NCI-H510A (cell line): ENCODE measurements around the gene CAMK2B.

Source experiments
- DNase-seq: peaks from one replicate; lab custom pipeline; 2025; lab: John Stamatoyannopoulos, UW

Gene CAMK2B

DNA sequence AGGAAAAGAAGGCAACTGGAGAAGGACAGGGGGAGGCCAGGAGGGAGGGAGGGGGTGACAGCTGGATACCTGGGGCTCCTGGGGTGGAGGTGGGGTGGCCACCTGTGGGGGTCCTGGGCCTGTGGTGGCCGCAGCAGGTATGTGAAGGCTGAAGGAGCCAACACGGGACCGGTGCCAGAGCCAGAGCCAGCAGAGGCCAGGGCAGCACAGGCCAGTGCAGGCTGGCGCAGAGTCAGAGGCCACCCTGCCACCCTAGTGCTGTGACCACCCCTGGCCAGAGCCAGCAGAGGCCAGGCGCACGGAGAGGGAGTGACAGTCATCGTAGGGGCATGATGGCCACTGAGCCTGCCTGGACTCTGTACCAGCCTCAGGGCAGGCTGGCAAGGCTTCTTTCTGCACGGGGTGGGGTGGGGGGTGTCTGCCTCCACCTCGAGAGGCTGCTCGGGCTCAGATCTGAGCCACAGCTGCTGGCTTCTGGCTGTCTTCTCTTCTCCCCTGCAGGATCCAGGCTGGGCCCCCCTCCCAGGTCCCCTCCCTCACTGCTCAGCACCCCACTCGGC is 95.8 kb downstream of the CAMK2B start:
- DNase-seq = no peak

DNA sequence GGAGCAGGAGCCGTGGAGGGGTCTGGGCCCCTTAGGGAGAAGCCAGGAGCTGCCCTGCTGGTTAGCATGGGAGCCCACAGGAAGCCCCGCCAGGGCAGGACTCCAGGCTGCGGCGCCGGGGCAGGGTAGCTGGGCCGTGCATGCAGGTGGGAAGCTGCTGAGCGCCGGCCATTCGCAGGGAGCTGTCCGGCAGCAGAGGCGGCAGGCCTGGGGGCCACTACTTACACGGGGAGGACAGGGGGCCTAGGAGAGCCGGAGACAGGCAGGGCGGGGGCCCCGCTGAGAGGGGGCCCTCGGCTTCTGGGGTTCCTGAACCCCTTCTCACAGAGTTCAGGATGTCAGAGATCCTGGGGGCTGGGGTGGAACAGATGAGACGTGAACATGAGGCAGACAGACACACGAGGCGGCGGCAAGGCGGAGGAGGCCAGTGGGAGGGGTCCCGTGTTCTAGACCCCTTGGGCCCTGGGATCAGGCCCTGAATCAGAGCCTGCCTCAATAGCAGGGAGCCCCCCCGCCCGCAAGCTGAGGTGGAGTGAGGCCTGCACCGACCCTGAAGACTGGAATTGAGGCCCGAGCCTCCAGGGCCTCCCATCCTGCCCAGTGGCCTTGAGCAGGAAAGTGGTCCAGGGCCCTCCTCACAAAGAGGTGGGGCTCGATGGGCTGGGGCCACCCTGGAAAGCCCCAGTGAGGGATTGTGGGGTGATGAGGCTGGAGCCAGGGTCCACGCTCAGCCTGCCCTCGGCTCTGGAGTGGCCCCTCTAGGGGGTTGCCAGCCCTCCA is 96.6 kb downstream of the CAMK2B start:
- no peak for DNase-seq

DNA sequence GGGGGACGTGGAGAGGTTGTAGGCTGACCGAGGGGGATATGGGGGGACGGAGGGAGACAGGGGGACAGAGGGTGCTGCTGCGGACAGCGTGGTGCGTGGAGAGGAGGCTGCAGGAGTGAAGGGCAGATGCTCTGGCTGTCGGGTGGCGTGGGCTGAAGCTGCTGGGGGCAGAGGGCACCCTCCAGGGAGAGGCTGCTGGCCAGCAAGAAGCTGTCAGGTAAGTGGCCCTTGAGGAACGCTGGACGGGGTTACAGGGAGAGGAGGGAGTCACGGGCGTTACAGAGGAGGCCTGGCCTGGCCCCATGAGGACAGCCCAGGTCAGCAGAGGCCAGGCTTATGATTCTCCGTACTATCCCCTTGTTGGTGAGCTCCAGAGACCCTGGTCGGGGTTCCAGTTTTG is 97.5 kb downstream of the CAMK2B start:
- DNase-seq = no peak

DNA sequence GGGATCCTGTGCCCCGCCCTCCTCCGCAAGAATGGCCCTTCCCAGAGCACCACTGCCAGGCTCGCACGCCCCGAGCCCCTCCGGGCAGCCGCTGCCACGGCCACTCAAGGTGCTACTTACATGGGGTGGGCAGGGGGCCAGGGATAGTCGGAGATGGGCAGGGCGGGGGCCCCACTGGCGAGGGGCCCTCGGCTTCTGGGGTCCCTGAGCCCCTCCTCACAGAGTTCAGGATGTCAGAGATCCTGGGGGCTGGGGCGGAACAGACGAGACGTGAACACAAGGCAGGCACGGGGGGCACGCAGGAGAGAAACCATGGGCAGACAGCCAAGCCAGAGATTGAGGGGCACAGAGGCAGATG is 99.0 kb downstream of the CAMK2B start:
- no peak for DNase-seq

DNA sequence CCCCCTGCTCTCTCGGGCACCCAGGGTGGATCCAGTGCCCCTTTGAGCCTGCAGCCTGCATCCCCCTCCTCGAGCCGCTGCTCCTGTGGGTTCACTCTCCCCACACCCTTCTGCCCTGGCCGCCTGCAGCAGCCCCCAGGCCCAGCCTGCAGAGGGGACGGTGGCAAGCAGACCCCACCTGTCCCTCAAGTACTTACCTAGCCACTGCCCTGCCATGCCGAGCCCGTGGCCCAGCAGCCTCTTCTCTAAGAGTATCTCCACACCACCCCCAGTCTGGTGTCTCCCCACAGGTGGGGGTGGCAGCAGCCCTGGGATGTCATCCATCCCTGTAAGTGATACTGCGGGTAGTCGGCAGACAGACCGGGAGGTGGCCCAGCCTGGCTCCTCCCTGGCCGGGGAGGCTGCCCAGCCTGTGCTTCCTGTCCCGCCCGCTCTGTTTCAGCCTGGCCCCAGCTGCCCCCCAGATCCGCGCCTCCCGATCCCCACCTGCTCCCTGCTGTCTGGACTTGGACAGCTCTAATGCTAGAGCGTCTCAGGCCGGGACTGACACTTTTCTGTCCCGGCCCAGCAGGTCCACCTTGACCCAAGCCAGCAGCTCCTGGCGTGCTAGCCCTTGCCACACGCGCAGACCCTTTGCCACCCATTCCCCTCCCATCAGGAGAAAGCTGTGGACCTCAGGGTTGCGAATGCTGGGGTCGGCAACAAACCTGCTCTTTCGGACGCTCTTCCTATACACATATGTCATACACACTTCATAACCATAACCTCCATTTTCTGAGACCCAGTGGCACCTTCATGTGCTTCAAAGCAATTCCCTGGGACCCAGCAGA is 99.6 kb downstream of the CAMK2B start:
- DNase-seq = peak; percentile 61

DNA sequence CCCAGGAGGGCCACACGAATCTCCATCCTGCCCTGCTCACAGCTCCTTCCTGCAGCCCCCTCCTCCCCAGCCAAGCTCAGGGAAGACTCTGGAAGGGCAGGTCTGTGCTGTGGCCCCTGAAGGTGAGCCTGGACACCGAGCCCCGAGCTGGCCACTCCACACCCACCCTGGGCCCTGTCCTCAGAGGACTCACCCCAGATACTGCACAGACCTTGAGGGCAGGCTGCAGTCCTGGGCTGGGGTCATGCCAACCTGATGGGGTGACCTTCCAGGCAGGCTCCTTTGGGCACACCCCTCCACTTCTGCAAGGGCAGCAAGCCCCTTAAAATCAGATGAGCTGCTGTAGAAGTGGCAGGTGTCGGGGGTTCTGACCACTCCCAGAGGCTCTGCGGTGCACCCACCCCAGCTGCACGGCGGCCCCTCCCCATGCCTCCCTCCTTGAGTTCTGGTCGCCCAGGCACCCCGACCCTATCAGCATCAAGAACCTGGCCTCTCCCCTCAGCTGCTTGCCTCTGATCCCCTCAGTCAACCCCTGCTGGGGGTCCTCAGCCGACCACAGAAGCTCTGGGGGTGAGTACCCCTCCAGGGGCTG is 100.3 kb downstream of the CAMK2B start:
- DNase-seq = no peak

DNA sequence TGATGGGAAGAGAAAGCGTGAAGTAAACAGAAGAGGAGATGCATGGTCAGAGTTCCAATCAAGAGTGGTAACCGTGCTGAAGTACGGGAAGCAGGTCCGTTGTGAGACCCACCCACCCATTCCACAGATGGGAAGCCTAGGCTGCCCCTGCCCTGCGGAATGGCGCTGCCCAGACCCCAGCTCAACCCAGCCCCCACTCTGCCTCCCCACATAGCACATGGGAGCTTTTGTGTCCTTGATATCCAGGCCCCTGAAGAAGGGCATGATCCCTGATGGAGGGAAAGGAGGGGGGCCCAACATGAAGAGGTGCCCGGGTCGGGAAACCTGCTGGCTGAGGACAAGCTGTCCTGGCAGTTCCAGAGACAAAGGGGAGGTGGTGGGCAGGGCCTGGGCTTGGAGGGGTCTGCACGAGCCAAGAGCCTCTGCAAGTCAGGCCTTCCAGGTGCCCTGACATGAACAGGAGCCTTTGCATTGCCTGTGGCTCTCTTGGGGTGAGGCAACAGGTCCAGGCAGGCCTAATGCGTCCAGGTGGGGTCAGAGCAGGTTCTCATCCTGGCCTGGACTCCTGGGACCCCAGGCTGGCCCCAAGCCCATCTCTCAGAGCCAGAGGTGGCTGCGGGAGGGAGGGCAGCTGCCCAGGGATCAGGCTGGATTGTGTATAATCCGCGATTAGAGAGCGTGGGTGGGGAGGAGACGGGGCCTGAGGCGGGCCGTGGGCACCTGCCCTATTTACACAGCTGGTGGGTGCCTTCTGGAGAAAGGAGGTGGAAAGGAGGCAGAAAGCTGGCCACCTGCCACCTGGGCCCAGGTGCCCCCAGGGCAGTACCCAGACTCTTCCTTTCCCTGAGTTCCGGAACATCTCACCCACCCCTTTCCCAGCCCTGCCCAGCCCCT is 101.1 kb downstream of the CAMK2B start:
- DNase-seq = peak; percentile 36

DNA sequence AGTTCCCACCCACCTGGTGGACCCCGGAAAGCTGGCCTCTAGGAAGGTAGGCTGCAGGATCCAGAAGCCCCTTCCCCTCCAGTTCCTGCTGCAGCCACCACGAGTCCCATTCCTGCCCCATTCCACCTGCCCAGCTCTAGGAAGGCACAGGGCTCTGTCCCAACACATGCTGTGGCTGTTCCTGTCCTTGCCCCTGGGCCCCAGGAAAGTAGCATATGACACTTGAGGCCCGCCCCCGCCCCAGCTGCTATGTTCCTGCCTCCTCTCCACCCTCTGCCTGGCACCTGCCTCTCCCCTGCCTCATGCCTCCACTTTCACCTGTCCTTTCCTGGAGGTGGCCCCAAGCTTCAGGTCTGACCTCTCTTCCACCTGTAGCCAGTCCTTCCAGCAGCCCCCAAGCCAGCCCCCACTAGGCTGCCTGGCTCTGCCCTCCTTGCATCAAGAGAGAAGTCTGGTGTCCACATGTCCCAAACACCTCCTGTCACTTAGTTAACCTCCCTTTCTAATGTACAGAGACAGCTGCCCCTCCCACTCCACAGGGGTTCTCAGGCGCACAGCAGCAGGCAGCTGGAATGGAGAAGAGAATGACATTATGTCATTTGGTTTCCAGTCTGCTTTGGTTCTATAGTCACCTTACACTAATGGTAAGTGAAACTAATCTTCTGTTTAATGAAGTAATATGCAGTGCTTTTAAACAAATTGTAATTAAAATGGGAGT is 101.9 kb downstream of the CAMK2B start:
- peak; percentile 86 for DNase-seq

DNA sequence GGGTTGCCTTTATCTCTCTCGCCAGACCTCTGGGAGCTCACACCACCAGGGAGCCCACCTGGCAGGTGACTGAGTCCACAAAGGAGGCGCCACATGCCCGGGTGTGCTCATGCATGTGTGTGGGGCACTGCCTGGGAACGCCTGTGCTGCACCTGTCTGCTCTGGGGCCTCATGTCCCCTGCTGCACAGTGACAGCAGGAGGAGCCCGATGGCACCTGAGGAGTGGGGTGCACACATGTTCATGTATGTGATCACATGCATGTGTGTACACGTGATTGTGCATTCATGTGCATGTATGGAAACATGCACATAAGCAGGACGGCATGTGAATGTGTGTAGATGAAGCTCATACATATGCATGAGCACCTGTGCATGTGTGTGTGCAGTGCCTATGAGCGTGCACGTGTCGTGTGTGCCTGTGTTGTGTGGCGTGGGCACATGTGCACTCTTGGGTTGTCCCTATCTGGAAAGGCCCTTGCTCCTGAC is 102.6 kb downstream of the CAMK2B start:
- DNase-seq = no peak

DNA sequence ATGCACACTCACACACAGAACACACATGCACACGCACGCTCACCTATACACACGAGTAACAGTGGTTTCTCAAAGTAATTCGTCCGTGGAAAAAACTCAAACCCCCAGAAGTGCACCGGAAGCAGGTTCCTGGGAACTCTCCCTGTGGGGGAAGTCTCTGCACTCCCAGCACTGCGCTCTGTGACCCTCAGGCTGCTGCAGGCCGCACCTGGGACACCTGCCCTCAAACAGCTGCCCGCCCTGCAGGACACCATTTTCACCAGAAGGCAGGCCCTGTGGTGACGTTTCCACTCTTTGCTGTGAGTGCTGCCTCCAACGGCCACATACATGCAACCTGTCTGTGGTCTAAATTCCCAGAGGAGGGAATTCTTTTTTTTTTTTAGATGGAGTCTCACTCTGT is 103.3 kb downstream of the CAMK2B start:
- DNase-seq = no peak

DNA sequence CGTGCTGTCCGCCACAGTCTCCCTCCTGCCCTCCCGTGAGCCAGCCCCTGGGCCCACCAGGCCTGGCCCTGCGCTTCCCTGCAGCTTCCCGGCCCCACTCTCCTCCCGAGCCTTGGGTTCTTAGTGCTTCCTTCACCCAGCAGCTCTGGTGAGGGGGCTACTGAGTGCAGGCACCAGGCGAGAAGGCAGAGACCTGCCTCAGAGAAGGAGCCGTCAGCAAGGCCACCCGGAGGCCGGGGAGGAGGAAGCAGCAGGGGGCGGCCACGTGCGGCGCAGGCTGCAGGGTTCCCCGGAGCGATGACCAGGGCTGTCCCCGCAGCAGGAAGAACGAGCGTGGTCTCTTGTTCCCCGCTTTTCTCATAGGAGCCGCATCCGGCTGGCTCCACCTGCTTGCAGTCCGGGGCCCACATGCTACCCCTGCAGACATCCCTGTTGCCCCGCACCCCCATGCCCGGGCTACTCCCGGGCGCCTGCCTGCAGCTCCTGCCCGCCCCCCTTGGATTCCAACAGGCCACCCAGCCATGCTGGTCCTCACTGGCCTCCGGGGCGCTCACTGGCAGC is 104.1 kb downstream of the CAMK2B start:
- no peak for DNase-seq

DNA sequence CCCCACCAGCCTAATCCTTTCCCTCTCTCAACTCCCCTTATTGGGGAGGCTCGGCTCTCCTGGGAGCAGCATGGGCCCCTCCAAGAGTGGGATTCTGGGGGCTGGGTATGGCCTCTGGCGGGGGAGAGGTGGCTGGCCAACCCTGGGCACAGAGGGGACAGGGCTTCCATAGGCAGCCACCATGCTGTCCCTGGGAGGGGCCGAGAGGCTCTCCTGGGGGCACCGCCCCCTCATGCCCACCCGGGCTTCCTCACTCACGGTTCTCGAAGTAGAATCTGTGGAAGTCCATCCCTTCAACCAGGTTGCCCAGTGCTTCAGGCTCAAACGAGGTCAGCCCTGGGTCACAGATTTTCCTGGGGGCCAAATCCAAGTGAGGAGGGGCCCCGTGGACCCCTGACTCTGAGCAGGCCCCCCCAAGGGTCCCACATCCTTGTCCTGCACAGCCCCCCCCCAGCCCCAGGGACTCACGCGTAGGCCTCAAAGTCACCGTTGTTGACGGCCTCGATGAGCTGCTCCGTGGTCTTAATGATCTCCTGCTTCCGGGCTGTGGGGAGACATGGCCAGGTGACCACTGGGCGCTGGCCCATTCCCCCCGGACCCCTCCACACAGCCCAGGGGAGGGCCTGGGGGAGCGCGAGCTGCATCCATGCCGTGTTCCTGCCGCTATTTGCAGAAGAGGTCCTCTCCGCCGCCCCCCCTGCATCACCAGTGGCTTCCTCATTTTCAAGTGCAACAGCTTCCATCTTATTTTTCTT is 104.9 kb downstream of the CAMK2B start:
- no peak for DNase-seq

DNA sequence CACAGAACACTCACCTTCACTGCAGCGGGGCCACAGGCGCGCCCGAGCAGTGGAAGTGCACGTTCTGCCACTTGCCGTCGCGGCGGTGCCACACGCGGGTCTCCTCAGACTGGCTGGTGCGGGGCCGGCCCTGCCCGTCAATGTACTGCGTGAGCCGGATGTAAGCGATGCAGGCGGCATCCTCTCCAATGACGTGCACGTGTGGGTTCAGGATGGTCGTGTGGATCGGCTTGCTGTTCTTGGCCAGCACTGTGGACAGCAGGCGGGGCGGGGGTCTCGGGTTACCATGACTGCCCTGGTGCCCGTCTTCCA is 105.4 kb downstream of the CAMK2B start:
- no peak for DNase-seq

DNA sequence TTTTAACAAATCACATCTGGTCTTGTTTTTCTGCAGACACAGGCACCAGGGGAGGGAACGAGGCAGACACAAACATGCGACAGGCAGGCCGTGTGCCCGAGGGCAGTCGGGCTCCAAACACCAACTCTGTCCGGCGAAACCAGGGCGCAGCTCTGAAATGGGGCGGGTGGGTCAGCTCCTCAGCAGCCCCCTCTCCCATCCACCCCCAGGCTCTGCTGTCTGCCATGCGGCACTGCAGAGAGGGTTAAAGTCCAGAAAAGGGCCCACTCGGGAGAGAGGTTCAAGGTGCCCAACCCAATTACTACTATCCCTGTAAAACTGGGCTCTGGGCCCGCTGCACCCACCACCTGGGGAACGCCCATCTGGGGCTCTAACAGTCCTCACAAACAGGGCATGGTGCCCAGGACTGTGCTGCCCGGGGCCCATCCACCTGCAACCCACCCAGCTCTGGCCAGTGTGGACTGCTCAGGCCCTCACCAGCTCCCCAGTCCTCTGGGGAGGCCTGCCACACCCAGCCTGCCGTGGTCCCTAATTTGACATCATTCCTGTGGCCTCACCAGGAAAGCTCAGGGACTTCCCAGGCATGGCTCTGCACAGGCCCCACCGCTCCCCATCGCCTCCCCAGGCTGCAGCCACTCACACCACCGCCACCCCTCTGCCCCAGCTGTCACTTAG is 105.9 kb downstream of the CAMK2B start:
- no peak for DNase-seq

DNA sequence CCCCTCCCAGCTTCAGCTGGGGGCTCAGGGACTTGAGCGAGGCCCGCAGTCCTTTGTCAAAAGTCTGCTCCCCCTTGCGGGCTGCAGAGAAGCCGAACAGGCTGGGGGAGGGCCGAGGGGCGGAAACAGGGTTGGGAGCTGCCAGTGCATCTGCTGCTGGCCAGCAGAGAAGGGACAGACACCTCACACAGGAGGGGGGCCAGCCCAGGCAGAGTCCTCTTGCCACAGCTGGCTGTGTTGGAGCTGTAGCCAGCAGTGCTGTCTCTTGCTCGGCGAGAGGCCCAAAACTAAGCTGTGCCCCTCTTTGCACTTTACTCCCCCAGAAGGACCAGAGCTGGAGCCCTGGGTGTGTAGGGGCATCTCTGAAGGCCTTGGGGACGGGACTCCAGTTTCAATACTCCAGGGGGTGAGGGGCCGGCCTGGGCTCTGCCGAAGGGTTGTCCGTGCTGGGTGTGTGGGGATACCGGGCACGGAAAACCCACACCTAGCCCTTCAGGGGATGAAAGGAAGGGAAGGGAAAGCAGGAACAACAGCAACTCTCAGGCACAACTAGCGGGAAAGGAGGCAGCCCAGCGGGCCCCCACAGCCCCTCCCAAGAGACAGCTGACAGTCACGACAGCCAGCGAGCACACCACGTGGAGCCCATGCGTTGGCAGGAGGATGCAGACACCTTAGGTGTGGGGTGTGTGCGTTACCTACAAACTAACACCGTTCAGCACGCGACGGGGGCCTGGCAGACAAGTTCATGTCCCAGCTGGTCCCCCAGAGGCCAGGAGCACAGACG is 106.8 kb downstream of the CAMK2B start:
- DNase-seq = peak; percentile 46

DNA sequence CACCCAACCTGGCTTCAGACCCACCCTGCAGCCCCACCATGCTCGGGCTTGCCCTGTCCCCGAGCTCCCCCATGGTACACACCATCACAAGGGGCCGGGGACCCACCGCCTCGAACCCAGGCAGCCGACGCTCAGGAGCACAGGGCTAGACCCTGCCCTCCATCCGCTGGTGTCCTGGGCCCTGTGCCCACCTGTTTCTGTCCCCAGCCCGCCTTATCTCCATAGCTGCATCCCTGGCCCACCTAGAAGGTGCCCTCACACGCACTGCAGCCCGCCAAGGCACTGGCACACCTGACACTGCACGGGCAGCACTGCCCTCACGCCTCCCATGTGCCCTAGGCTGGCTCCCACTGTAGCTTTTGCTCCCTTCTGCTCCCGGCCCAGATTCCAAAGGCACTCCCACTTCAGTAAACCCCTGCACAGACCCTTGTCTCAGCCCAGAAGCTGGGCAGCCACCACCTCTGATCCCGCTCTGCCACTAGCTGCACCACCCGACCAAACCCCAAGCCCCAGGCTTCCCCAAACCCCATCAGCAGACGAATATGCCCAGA is 107.5 kb downstream of the CAMK2B start:
- DNase-seq = no peak

DNA sequence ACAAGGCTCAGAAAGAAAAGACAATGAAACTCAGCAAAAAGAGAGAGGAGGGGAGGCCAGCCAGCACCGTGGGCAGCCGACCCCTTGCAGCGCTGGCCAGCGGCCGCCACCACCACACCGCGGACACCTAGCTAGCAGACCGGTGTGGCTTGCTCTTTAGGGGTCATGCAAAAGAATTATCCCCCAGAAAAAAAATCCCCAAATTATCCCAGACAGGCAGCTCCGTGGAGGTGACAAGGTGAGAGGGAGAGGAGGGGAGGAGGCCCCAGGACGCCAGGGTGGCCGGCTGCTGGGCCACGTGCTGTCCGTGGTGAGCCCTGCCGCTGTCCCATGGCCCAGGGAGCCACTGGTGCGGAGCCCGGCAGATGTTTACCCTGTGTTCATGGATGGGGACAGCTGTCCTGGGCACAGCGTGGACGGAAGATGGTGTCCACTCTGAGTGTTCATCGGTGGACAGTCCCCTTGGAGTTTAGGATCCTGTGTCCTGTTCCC is 108.1 kb downstream of the CAMK2B start:
- DNase-seq = no peak
